ENCODE data around the gene CRYGC. TPM values are rescaled to one million over a fixed set of nuclear protein-coding genes. Genes with fewer than 3 reads are reported as not detected.
"Not testable (repeated sequence)": the region's sequence is repeated elsewhere in the genome, so short reads cannot be mapped to it uniquely, and the experiment has no call there.

Gene CRYGC
- total RNA-seq, 1 donor from 2014 or later, result not detected

- not testable (repeated sequence) for DNase-seq (ENCODE audit: extremely low read depth, low read depth, low spot score)
Measured at GRCh38 chr2:208138334-208138733, 8.7 kb upstream of the CRYGC start.

- DNase-seq (ENCODE audit: extremely low read depth, low read depth, low spot score), result no peak
Measured at GRCh38 chr2:208136716-208137094, 7.1 kb upstream of the CRYGC start.

- DNase-seq (ENCODE audit: extremely low read depth, low read depth, low spot score), result no peak
Measured at GRCh38 chr2:208135794-208136715, 6.4 kb upstream of the CRYGC start.

GRCh38 chr2:208134928-208135586 is 5.4 kb upstream of the CRYGC start:
- DNase-seq (ENCODE audit: extremely low read depth, low read depth, low spot score), result no peak

GRCh38 chr2:208130712-208131110 is 1.1 kb upstream of the CRYGC start:
- no peak for DNase-seq (ENCODE audit: extremely low read depth, low read depth, low spot score)

GRCh38 chr2:208128136-208128535 is 1.5 kb downstream of the CRYGC start:
- DNase-seq (ENCODE audit: extremely low read depth, low read depth, low spot score), result no peak

GRCh38 chr2:208127090-208127489 is 2.5 kb downstream of the CRYGC start:
- DNase-seq (ENCODE audit: extremely low read depth, low read depth, low spot score), result no peak

- DNase-seq (ENCODE audit: extremely low read depth, low read depth, low spot score), result no peak
Measured at GRCh38 chr2:208125251-208125650, 4.4 kb downstream of the CRYGC start.

- not testable (repeated sequence) for DNase-seq (ENCODE audit: extremely low read depth, low read depth, low spot score)
Measured at GRCh38 chr2:208124013-208124715, 5.5 kb downstream of the CRYGC start, which contains the start of gene CRYGD. Gene CRYGD, minus strand, starts transcription at chr2:208124524. Its CDS starts 51 bp downstream, at chr2:208124473.

- DNase-seq (ENCODE audit: extremely low read depth, low read depth, low spot score), result no peak
Measured at GRCh38 chr2:208122248-208122647, 7.4 kb downstream of the CRYGC start.

GRCh38 chr2:208118918-208119317 is 10.7 kb downstream of the CRYGC start:
- no peak for DNase-seq (ENCODE audit: extremely low read depth, low read depth, low spot score)

- DNase-seq (ENCODE audit: extremely low read depth, low read depth, low spot score), result not testable (repeated sequence)
Measured at GRCh38 chr2:208117390-208117789, 12.2 kb downstream of the CRYGC start.

GRCh38 chr2:208112969-208113368 is 16.7 kb downstream of the CRYGC start:
- no peak for DNase-seq (ENCODE audit: extremely low read depth, low read depth, low spot score)

GRCh38 chr2:208112273-208112745 is 17.3 kb downstream of the CRYGC start:
- not testable (repeated sequence) for DNase-seq (ENCODE audit: extremely low read depth, low read depth, low spot score)

GRCh38 chr2:208103616-208104015 is 26.0 kb downstream of the CRYGC start:
- no peak for DNase-seq (ENCODE audit: extremely low read depth, low read depth, low spot score)

GRCh38 chr2:208101716-208102631 is 27.7 kb downstream of the CRYGC start:
- DNase-seq (ENCODE audit: extremely low read depth, low read depth, low spot score), result no peak

- DNase-seq (ENCODE audit: extremely low read depth, low read depth, low spot score), result no peak
Measured at GRCh38 chr2:208099682-208100470, 29.8 kb downstream of the CRYGC start.

GRCh38 chr2:208098701-208099100 is 30.9 kb downstream of the CRYGC start:
- not testable (repeated sequence) for DNase-seq (ENCODE audit: extremely low read depth, low read depth, low spot score)

GRCh38 chr2:208098267-208098666 is 31.4 kb downstream of the CRYGC start:
- no peak for DNase-seq (ENCODE audit: extremely low read depth, low read depth, low spot score)
